ENCODE data around the gene TOLLIP.
"Not testable (repeated sequence)": the region's sequence is repeated elsewhere in the genome, so short reads cannot be mapped to it uniquely, and the experiment has no call there.

Gene TOLLIP

GRCh38 chr11:1309498-1310317, at the start of gene TOLLIP:
Gene TOLLIP (minus strand): TSS chr11:1309632. CDS start chr11:1309498, 134 bp downstream.
- Histone ChIP-seq H3K36me3 (peaks cover 19% of the 10 kb centered on the region), H3K9me3 (ENCODE audit: severe bottlenecking) (peaks cover 27% of the 10 kb centered on the region), H3K27ac (peak within 1 kb of the TSS; percentile 89), H3K4me3 (ENCODE audit: low read depth, low read length) (peak within 1 kb of the TSS; percentile 62), H3K27me3 (ENCODE audit: insufficient read depth, low read depth, severe bottlenecking) (no peaks in the 10 kb centered on the region)
- TF ChIP-seq CTCF (IDR thresholded peaks at IDR 0.05; ENCODE audit: low read depth, low read length), result peak; percentile 26; the same call in 1 of the 2 replicates
- DNase-seq, result peak; percentile 95

- DNase-seq; H3K27ac ChIP-seq; H3K4me3 ChIP-seq (ENCODE audit: low read depth, low read length); H3K36me3 ChIP-seq; H3K27me3 ChIP-seq (ENCODE audit: insufficient read depth, low read depth, severe bottlenecking): not testable (repeated sequence)
- H3K9me3 ChIP-seq (ENCODE audit: severe bottlenecking), result peaks cover 12% of the 10 kb centered on the region
These were observed 49.5 kb upstream of the TOLLIP start for GRCh38 chr11:1358931-1359330.

- Histone ChIP-seq H3K9me3 (ENCODE audit: severe bottlenecking) (peaks cover 6% of the 10 kb centered on the region), H3K27me3 (ENCODE audit: insufficient read depth, low read depth, severe bottlenecking) (no peaks in the 10 kb centered on the region), H3K4me3 (ENCODE audit: low read depth, low read length) (no peak overlapping the region), H3K27ac (no peak overlapping the region), H3K36me3 (no peaks in the 10 kb centered on the region)
- no peak for DNase-seq
- TF ChIP-seq CTCF (IDR thresholded peaks at IDR 0.05; ENCODE audit: low read depth, low read length), result no peak
These were observed 48.9 kb upstream of the TOLLIP start for GRCh38 chr11:1358286-1358685.

- H3K9me3 ChIP-seq (ENCODE audit: severe bottlenecking), result no peaks in the 10 kb centered on the region
- no peak for TF ChIP-seq CTCF (IDR thresholded peaks at IDR 0.05; ENCODE audit: low read depth, low read length)
These were observed 47.1 kb upstream of the TOLLIP start for GRCh38 chr11:1356478-1356960.

GRCh38 chr11:1356007-1356435, 46.6 kb upstream of the TOLLIP start:
- no peak overlapping the region for H3K27ac ChIP-seq
- H3K27me3 ChIP-seq (ENCODE audit: insufficient read depth, low read depth, severe bottlenecking), result no peaks in the 10 kb centered on the region
- H3K4me3 ChIP-seq (ENCODE audit: low read depth, low read length), result no peak overlapping the region
- TF ChIP-seq CTCF (IDR thresholded peaks at IDR 0.05; ENCODE audit: low read depth, low read length), result no peak
- no peak for DNase-seq
- H3K36me3 ChIP-seq, result no peaks in the 10 kb centered on the region
- no peaks in the 10 kb centered on the region for H3K9me3 ChIP-seq (ENCODE audit: severe bottlenecking)

More at GRCh38 chr11:1356478-1356960, 47.1 kb upstream of the TOLLIP start:
- Histone ChIP-seq H3K27me3 (ENCODE audit: insufficient read depth, low read depth, severe bottlenecking) (no peaks in the 10 kb centered on the region), H3K36me3 (no peaks in the 10 kb centered on the region), H3K27ac (no peak overlapping the region), H3K4me3 (ENCODE audit: low read depth, low read length) (no peak overlapping the region)
- DNase-seq, result no peak

GRCh38 chr11:1354125-1354938, 44.9 kb upstream of the TOLLIP start:
- no peak for DNase-seq
- Histone ChIP-seq H3K4me3 (ENCODE audit: low read depth, low read length) (no peak overlapping the region), H3K36me3 (no peaks in the 10 kb centered on the region), H3K9me3 (ENCODE audit: severe bottlenecking) (no peaks in the 10 kb centered on the region), H3K27ac (no peak overlapping the region), H3K27me3 (ENCODE audit: insufficient read depth, low read depth, severe bottlenecking) (no peaks in the 10 kb centered on the region)
- TF ChIP-seq CTCF (IDR thresholded peaks at IDR 0.05; ENCODE audit: low read depth, low read length), result no peak
